Inflammatory macrophage treated with lipopolysaccharide for 1 hour (primary cell): ENCODE measurements around the gene IFRD2.
A peak's percentile ranks its signal among the peaks of the same experiment; 100 is the strongest.
"Not testable (repeated sequence)": the region's sequence is repeated elsewhere in the genome, so short reads cannot be mapped to it uniquely, and the experiment has no call there.

ENCODE experiments used
- DNase-seq, 2 donors: peaks; one replicate each; pipeline ENCODE4 v3.0.0-alpha.2; 2020 to 2022

IFRD2 gene

GRCh38 chr3:50278123-50278879 lies 13.9 kb downstream of the IFRD2 start:
- no peak for DNase-seq

DNA sequence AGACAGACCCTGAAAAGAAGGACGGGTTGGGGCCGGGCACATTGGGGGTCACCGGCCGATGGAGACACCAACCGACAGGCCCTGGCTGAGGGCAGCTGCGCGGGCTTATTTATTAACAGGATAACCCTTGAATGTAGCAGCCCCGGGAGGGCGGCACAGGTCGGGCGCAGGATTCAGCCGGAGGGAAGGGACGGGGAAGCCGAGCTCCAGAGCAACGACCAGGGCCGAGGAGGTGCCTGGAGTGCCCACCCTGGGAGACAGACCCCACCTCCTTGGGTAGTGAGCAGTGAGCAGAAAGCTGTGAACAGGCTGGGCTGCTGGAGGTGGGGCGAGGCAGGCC lies 15.5 kb downstream of the IFRD2 start:
- no peak for DNase-seq

- DNase-seq: no peak
Observed at GRCh38 chr3:50275996-50276761, 16.1 kb downstream of the IFRD2 start.

DNA sequence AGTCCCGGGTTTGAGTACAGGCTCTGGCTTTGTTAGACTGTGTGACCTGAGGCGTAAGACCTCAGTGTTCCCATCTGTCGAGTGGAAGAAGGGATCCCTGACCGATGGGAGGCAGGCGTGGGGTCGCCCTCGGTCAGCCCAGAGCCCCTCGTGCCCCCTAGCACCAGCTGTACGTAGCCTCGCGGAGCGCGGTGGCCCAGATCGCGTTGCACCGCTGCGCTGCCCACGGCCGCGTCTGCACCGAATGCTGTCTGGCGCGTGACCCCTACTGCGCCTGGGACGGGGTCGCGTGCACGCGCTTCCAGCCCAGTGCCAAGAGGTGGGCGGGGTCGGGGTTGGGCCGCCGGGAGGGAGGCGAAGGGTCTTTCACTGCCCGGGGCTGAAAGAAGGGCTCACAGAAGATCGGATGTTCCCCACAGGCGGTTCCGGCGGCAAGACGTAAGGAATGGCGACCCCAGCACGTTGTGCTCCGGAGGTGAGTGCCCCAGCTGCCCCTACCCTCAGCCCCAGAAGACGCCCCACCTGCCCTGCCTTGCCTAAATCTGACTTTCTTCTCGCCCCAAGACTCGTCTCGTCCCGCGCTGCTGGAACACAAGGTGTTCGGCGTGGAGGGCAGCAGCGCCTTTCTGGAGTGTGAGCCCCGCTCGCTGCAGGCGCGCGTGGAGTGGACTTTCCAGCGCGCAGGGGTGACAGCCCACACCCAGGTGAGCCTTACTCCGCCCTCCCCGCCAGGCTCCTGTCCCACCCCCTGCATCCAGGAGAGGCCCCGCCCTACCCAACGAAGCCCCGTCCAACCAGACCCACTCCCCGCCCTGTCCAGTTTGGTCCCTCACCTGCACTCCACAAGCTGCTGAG lies 16.9 kb downstream of the IFRD2 start:
- DNase-seq: no peak

DNA sequence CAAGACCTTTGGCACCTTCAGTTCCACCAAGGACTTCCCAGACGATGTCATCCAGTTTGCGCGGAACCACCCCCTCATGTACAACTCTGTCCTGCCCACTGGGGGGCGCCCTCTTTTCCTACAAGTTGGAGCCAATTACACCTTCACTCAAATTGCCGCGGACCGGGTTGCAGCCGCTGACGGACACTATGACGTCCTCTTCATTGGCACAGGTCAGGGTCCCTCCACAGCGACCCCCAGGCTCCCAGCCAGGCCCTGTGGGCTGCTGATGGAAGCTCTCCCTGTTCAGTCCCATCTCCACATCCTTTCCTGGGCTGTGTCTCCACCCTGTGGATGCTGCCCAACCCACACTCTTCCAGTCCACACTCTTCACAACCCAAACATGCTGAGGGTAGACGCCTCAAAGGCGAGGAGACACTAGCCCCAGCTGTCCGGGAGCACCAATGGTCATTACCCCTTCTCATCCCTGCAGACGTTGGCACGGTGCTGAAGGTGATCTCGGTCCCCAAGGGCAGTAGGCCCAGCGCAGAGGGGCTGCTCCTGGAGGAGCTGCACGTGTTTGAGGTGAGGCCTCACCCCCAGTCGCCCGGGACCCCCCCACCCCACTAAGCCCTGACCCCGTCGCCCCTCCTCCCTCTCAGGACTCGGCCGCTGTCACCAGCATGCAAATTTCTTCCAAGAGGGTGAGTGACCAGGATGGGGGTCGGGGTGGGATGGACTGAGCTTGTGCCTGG lies 17.7 kb downstream of the IFRD2 start:
- peak; percentile 54 to 64 for DNase-seq

DNA sequence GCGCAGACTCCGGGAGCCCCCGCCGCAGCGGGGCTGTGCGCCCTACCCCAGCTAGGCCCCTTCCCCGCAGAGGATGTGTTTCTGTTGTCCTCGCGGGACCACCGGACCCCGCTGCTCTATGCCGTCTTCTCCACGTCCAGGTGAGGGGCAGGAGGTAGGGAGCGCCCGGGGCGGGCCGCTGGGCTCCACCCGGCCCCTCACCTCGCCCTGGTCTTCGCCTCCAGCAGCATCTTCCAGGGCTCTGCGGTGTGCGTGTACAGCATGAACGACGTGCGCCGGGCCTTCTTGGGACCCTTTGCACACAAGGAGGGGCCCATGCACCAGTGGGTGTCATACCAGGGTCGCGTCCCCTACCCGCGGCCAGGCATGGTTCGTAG lies 18.6 kb downstream of the IFRD2 start:
- DNase-seq: no peak

DNA sequence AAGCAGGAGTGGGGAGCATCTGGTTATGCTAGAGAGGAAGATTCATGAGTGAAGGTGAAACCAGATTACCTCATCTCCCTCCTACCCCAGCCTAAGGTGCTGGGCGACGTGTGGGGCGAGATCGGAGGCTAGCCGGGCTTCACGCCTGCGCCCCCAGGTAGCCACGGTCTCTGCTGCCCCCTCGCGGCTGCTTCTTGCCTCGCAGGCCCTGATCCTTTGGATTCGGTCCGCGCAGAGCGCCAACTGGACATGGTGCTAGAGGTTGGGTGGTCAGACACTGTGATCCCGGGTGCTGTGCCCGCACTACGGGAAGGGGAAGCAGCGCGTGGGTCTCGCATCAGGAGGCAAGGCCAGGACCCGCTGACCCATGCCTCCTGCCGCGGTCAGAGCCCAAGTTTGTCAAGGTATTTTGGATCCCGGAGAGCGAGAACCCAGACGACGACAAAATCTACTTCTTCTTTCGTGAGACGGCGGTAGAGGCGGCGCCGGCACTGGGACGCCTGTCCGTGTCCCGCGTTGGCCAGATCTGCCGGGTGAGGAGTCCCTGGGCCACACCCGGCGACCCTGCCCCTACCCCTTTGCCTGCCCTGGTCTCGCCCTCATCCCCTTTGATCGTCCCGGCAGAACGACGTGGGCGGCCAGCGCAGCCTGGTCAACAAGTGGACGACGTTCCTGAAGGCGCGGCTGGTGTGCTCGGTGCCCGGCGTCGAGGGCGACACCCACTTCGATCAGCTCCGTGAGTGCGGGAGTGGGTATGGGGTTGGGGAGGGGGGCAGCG lies 19.1 kb downstream of the IFRD2 start:
- peak; percentile 61 to 99 for DNase-seq

DNA sequence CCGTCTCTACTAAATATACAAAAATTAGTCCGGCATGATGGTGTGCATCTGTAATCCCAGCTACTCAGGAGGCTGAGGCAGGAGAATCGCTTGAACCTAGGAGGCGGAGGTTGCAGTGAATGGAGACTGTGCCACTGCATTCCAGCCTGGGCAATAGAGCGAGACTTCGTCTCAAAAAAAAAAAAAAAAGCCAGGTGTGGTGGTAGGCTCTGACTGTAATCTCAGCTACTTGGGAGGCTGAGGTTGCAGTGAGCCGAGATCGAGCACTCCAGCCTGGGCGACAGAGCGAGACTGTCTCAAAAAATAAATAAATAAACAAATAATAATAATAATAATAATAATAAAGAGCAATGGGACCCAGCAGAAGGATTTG lies 19.7 kb downstream of the IFRD2 start:
- DNase-seq: not testable (repeated sequence)

GRCh38 chr3:50271314-50271936 lies 20.8 kb downstream of the IFRD2 start:
- DNase-seq: no peak

GRCh38 chr3:50270422-50271224 lies 21.6 kb downstream of the IFRD2 start:
- DNase-seq: no peak

DNA sequence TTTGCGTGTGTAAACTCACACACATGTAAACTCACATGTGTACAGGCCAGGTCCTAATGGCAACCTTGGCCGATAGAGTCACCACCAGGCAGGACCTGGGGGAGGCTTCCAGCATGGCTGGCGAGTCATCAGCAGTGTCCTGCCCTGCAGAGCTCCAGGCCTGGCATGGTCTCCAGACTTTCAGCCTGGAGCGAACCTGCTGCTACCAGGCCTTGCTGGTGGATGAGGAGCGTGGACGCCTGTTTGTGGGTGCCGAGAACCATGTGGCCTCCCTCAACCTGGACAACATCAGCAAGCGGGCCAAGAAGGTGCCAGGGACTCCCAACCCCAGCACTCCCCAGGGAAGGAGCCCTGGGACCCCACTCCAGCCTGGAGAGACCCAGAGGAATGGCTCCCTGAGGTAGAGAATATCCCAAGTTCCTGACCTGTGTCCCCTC lies 22.2 kb downstream of the IFRD2 start:
- no peak for DNase-seq

GRCh38 chr3:50269460-50269859 lies 22.8 kb downstream of the IFRD2 start:
- DNase-seq: no peak

DNA sequence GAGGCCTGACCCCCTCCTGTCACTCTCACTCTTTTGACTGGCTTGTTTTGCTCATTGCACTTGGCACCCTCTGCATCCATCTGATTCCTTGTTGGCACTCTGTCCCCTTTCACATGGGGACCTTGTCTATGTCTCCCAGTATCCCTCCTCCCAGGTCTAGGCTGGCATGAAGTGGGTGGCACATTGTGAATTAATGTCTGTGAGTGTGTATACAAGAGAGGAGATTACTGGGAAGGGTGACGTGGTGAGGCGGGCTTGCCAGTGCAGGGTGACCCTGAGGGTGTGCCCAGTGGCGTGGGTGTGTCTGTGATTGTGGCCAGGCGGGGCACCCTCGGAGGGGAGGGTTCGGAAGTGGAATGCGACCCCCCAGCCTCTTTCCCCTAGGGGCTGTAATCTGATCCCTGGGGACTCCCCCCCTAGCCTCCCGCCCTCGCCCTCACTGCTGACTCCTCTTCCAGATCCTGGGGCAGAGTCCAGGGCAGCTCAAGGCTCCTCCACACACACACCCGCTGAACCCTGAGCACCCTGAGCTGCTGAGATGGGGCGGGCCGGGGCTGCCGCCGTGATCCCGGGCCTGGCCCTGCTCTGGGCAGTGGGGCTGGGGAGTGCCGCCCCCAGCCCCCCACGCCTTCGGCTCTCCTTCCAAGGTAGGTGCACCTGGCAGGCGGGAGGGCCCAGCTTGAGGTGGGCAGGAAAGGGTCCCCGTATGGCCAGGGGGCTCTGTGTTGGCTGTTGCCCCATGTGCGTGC lies 23.4 kb downstream of the IFRD2 start, which contains the start of gene SEMA3B:
SEMA3B (plus strand) TSS at position 445 of the 749 bp plus-strand sequence; CDS start at position 539, 94 bp downstream.
- no peak for DNase-seq

DNA sequence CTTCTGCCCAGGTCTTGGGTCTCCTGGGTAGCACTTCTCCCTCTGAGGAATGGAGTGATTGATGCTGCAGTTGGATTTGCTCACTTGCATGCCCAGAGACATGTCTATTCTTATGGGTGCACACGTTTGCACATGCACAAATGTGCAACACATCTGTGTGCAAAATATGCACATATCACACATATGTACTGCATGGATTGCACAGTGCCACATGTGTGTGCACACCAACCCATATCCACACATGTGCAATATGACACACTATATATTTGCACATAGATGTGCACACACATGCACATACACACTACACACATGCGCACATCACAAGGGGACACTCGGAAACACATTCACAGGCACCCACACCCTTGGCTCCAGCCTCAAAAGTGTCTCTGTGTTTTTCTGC lies 24.0 kb downstream of the IFRD2 start:
- DNase-seq: no peak

DNA sequence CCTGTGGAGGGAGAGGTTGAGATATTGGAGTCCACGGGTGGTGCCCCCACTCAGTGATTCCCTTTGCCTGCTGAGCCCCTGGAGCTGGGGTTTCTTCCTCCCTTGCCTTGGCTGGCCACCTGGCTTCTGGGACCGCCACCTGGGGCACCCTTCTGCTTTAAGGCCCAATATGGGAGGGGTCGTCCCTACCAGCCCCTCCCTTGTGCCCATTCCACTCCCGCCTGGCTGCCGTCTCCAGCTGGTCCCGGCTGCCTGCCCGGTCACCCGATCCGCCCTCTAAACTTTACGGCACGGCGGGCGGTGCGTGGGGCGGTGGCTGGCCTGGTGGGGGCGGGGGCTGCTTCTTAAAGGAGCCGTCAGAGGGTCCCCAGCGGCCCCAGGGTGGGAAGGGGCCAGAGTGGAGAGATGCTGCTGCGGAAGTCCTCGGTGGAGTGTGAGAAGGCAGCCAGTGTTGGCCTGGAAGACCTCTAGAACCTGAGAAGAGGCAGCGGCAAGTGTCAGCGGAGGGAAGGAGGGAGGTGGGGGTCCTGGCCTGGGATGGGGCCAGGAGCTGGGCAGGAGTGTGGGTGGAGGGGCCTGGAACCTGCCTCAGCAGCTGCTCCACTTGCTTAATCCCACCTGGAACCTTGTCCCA lies 24.8 kb downstream of the IFRD2 start:
- DNase-seq: no peak

DNA sequence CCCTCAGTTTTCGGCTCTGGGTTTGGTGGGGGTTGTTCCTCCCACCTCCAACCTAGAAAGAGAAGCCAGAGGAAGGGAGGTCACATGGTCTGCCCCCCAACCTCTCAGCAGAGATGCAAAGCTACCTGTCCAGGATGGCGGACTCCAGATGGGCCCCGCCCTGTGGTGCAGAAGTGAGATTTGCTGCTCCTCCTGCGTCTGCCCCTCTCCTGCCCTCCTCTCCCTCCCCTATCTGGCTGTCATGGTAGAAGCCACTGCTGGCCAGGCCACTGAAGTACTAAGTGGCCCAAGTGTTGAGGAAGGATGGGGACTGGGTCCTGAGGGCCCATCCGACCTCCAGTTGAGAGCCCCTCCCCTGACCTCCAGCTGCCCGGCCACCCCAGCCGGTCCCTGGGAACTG lies 25.4 kb downstream of the IFRD2 start:
- DNase-seq: no peak

DNA sequence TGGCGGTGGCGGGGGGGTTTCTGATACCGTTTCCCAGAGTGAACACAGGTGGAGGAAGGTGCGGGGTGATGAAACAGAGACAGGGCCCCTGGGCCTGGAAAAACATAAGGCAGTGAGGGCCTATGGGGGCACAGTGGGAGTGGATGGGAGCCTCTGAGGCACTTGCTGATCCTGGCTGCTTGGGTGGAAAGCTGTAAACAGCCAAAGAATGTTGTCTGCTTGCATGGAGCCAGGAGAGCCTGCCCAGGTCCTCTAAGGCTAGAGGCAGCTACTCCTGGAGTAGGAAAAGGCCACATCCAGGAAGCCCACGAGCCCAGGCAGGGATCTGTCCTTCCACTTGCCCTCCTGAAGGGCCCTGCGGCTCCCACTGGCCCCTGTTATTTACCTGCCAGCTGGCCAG lies 26.2 kb downstream of the IFRD2 start:
- no peak for DNase-seq

DNA sequence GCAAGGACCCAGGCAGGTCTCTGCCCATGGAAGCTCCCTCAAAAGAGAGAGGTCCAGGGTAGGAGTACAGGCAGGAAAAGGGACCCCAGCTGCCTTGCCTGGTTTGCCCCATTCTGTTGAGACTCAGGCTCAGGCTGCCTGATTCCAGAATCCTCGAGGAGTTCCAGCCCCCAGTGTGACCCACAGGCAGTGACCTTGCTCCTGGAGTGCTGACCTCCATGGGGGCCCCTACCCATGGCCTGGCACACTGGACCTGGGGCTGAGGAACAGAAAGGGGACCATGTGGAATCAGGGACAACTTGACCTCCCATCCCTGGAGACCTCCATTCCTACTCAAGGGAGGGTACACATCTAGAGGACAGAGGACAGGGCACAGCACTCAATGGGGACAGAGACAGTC lies 26.7 kb downstream of the IFRD2 start:
- no peak for DNase-seq

DNA sequence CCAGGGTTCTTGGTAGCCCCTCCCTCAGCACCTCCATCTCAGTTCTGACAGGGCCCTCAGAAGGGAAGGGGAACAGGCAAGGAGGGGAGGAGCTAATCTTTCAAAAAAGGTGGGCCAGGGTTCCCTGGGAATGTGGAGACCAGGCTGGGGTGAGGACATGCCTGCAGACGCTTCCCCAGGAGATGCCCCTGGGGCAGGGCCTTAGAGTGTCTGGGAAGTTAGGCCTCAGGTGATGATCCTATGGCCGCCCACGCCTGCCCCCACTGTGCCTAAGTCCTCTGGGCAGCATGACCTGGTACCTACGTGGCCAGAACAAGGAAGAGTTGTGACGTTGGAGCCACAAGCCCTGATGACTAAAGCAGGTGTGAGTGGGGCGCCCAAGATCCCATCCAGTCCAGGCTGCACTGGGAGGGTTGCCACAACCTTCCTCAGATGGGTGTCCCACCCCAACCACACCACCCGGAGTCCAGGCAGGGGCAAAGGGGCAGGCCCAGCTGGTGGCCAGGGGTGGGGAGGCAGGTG lies 27.2 kb downstream of the IFRD2 start:
- no peak for DNase-seq
